ENCODE data around the gene PTPN1. TPM values are rescaled to one million over a fixed set of nuclear protein-coding genes. Genes with fewer than 3 reads are reported as not detected.

Gene PTPN1
- total RNA-seq, 2 donors from 2014 or later = 65.5 to 67.7 TPM

GRCh38 chr20:50628853-50629669 is 118.9 kb downstream of the PTPN1 start:
- H3K27ac Mint-ChIP-seq = no peak overlapping the region
- H3K27me3 Mint-ChIP-seq = no peaks in the 10 kb centered on the region
- no peak for DNase-seq
- no peaks in the 10 kb centered on the region for H3K4me1 Mint-ChIP-seq
- no peak for ATAC-seq
- no peaks in the 10 kb centered on the region for H3K36me3 Mint-ChIP-seq (ENCODE audit: low read depth)
- H3K9me3 ChIP-seq (ENCODE audit: control insufficient read depth, low read length, poor library complexity, severe bottlenecking) = no peaks in the 10 kb centered on the region
- H3K4me3 Mint-ChIP-seq = no peak overlapping the region

GRCh38 chr20:50629670-50630045 is 119.5 kb downstream of the PTPN1 start:
- no peak for ATAC-seq
- no peaks in the 10 kb centered on the region for H3K9me3 ChIP-seq (ENCODE audit: control insufficient read depth, low read length, poor library complexity, severe bottlenecking)
- H3K4me1 Mint-ChIP-seq = no peaks in the 10 kb centered on the region
- no peaks in the 10 kb centered on the region for H3K27me3 Mint-ChIP-seq
- no peaks in the 10 kb centered on the region for H3K36me3 Mint-ChIP-seq (ENCODE audit: low read depth)
- H3K4me3 Mint-ChIP-seq = no peak overlapping the region
- no peak overlapping the region for H3K27ac Mint-ChIP-seq
- DNase-seq = no peak

GRCh38 chr20:50630578-50631263 is 120.5 kb downstream of the PTPN1 start:
- Mint-ChIP-seq H3K27ac (no peak overlapping the region), H3K4me3 (no peak overlapping the region), H3K36me3 (ENCODE audit: low read depth) (no peaks in the 10 kb centered on the region), H3K4me1 (peaks cover 2% of the 10 kb centered on the region), H3K27me3 (peaks cover 5% of the 10 kb centered on the region)
- ATAC-seq = no peak
- DNase-seq = no peak
- H3K9me3 ChIP-seq (ENCODE audit: control insufficient read depth, low read length, poor library complexity, severe bottlenecking) = no peaks in the 10 kb centered on the region

GRCh38 chr20:50632236-50632635 is 122.1 kb downstream of the PTPN1 start:
- no peaks in the 10 kb centered on the region for H3K9me3 ChIP-seq (ENCODE audit: control insufficient read depth, low read length, poor library complexity, severe bottlenecking)
- no peak for DNase-seq
- Mint-ChIP-seq H3K27me3 (peaks cover 9% of the 10 kb centered on the region), H3K4me3 (no peak overlapping the region), H3K4me1 (peaks cover 5% of the 10 kb centered on the region), H3K36me3 (ENCODE audit: low read depth) (no peaks in the 10 kb centered on the region), H3K27ac (no peak overlapping the region)
- ATAC-seq = no peak

- DNase-seq (no peak), ATAC-seq (no peak)
- Mint-ChIP-seq H3K27ac (no peak overlapping the region), H3K36me3 (ENCODE audit: low read depth) (no peaks in the 10 kb centered on the region), H3K4me1 (peaks cover 5% of the 10 kb centered on the region), H3K4me3 (no peak overlapping the region), H3K27me3 (peaks cover 9% of the 10 kb centered on the region)
- H3K9me3 ChIP-seq (ENCODE audit: control insufficient read depth, low read length, poor library complexity, severe bottlenecking) = no peaks in the 10 kb centered on the region
Measured at GRCh38 chr20:50632701-50633100, 122.5 kb downstream of the PTPN1 start.

GRCh38 chr20:50633361-50633760 is 123.2 kb downstream of the PTPN1 start:
- H3K4me3 Mint-ChIP-seq = no peak overlapping the region
- DNase-seq (no peak), ATAC-seq (no peak)
- H3K9me3 ChIP-seq (ENCODE audit: control insufficient read depth, low read length, poor library complexity, severe bottlenecking) = no peaks in the 10 kb centered on the region
- peaks cover 5% of the 10 kb centered on the region for H3K4me1 Mint-ChIP-seq
- H3K36me3 Mint-ChIP-seq (ENCODE audit: low read depth) = no peaks in the 10 kb centered on the region
- H3K27me3 Mint-ChIP-seq = peaks cover 9% of the 10 kb centered on the region
- H3K27ac Mint-ChIP-seq = no peak overlapping the region

GRCh38 chr20:50634191-50634590 is 124.0 kb downstream of the PTPN1 start:
- ATAC-seq (no peak), DNase-seq (no peak)
- Mint-ChIP-seq H3K27me3 (peaks cover 9% of the 10 kb centered on the region), H3K4me1 (peaks cover 7% of the 10 kb centered on the region), H3K36me3 (ENCODE audit: low read depth) (no peaks in the 10 kb centered on the region), H3K27ac (no peak overlapping the region), H3K4me3 (no peak overlapping the region)
- H3K9me3 ChIP-seq (ENCODE audit: control insufficient read depth, low read length, poor library complexity, severe bottlenecking) = no peaks in the 10 kb centered on the region

Other genes starting within 250 kb of the PTPN1 start
- gene RIPOR3, start 181.2 kb downstream of the PTPN1 start, total RNA-seq = 1 to 10 TPM in 1 of 2 donors, not detected in 1; 2.1 TPM
- gene PARD6B, start 221.2 kb downstream of the PTPN1 start, total RNA-seq = 1 to 10 TPM; 4.0 to 6.8 TPM